Activated CD4-positive, alpha-beta T cell treated with anti-CD3 and anti-CD28 coated beads, Interleukin-2, amount 50 U/mL, for 1 hour (primary cell): ENCODE results near the gene ZNF185.

Experiments
- DNase-seq: peaks from one replicate; pipeline ENCODE4 v3.0.0-alpha.2; 2020

ZNF185 gene

DNA sequence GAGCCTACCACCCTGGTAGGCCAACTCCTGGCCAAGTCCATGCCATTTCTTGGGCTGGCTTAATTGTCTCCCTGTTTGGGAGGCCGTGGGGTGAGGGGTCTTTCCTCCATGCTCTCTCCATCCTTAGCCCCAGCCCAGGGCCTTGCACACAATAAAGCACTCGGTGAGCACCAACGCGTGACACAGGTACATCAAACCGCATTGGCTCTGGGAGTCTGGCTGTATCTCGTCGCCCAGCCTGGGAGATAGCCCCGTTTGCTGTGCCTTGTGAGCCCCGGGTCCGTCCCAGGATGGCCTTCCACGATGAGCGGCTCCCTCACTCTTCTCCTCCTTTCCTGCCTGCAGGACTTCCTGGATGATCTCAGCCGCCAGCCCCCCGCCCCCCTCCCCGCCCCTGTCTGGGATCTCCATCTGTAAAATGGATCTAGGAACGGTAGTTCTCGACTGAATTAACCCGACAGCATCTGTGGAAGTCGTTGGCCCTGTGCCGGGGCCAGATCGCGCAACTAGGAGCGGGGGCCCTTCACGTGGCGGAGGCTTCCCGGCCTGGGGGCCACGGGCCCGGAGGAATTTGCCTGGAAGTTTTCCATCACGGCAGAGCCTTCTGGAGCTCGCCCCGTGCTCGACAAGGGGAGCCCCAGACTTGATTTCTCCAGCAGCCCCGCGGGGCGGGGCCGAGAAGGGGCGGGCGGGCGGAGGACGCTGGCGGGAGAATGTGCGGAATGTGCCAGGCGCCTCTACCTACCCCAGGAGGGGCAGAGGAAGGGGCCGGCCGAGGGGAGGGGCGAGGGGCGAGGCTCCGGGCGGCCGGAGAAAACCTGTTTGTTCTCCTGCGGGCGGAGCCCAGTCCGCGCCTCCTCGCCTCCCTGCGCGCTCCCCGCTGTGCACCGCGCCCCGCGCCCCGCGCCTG is at the start of gene ZNF185:
TSS of gene ZNF185 (plus strand) at position 846 of the 910 bp plus-strand sequence. CDS start 16,423 bp downstream, outside the sequence.
- DNase-seq, result no peak

DNA sequence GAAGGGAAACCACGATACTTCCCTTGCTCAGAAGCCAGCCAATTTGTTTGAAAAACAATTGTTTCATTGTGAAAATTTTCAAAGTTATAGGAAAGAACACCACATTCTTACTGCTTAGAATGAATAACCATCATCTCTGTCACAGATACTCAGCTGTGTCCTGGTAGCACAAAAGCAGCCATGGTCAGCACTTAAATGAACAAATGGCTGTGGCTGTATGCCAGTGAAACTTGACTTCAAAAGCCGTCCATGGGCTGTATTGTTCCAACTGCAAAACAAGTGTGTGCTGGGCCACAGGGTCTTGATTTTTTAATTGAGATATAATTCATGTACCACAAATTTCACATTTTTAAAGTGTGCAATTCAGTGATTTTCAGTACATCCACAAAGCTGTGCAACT is 47.4 kb upstream of the ZNF185 start:
- no peak for DNase-seq

DNA sequence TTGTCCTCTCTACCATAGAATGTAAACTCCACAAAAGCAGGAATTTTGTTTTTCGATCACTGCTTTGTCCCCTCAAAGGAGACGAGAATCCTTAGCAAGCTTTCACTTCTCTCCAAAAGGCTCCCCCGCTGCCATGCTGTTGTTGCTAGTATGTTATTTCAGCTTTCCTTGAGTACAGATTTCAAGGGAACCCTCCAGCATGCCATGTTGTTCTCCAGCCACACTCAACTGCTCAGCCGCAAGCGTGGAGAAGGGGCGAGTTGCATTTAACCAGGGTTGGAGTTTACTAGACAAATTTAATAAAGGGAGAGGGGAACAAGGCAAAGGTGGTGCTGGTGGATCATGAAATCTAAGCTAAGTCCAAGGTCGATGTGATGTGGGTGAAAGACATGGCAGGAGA is 43.9 kb upstream of the ZNF185 start:
- no peak for DNase-seq

DNA sequence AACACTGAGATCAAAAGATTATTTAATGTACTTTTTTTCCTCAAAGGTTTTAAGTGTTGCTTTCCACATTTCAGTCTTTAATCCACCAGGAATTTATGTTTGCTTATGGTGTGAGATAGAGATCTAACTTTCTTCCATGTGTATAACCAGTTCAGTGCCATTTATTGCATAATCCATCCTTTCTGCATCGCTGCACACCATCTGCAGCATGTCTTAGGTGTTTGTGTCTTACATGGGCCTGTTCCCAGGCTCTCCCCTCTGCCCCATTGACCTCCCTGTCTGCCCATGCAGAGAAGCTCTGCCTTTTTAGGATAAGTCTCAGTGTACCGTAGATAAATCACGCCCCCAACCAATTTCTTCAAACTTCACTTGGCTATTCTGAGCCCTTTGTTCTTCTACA is 36.8 kb upstream of the ZNF185 start:
- DNase-seq, result no peak

DNA sequence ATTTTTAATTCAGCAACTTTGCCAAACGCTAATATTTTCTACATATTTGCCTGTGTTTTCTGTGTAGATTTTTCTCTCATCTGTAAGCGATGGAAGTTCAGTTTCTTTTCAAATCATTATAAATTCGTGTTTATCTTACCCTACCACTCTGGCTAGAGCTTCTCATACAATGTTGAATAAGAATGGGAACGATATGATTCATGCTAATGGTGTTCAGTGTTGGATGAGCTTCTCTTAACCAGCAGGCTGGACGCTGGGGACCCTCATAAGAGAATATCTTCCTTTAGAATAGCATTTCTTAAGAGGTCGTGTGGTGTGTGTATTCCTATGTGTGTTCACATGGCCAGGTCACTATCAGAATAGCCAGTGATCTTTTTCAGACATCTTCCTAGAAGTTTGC is 36.0 kb upstream of the ZNF185 start:
- no peak for DNase-seq

DNA sequence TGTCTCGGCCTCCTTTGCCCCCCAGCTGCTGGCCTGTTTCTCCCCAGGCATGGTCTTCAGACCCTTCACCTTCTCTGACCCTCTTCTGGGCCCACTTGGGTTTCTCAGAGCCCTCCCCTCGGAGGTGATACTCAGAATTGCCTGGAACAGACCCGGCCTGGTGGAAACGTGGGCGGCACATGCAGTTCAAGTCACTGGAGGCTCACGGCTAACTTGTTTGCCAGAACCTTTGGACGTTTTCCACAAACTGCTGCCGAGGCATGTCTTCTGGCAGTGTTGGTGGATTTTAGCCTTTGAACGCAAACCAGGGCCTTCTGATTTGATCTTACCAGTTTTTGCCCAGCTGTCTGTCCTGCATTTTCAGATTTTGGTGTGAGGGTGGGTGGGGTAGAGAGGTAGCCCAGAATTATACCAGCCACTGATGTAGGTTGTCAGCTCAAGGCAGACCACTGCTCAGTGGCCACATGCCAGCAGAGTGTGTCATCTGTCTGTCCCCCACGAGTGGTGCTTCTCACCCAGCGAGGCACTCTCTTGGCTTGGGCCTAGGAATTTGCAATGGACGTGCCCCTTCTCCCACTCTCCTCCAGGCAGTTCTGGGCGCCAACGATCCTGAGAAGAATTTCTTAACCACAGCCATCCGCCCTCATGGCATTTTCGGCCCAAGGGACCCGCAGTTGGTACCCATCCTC is 32.5 kb upstream of the ZNF185 start:
- DNase-seq, result no peak

DNA sequence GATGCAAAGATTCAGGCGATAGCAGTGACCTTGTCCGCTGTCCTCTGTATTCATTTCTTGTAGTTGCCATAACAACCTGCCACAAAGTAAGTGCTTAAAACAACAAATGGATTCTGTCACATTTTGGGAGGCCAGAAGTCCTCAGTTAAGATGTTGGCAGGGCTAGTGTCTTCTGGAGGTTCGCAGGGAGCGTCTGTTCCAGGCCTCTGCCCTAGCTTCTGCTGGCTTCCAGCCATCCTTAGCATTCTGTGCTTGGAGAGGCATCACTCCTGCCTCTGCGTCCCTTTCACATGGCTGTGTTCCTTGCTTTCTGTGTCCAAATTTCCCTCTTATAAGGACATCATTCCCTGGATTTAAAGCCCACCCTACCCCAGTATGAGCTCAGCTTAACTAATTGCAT is 31.5 kb upstream of the ZNF185 start:
- no peak for DNase-seq

DNA sequence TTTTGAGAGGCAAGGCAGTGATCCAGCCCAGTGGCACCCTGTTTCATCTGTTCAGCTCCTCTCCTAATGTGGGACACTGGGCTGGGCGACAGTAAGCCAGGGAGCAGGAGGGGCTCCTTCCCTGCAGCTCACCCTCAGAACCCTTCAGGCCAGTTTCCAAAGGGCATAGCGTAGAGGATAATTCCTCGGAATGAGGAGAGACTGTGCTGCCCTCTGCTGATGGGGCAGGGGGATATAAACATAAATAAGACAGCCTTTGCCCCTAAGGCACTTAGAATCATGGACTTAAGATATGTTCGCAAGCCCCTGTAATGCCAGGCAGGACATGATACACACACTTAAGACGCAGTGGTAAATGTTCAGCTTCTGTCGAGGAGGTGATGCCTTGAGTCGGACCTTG is 27.9 kb upstream of the ZNF185 start:
- DNase-seq, result no peak

DNA sequence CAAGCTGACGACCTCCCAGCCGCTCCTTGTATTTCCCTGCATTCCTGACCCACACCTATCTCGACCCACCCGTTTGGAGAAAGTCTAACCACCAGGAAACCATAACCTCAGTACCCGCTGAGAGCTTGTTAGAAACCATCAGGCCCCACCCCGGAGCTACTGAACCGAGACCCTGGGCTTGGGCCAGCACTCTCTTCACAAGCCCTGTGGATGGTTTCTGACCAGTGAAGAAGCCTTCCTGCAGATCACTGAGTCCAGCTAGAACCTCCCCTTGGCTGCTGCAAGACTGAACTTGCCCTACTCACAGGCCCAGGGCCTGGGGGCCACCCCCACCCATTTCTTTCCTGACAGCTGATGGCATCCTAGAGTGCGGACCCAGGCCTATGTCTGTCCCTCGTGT is 26.6 kb upstream of the ZNF185 start:
- DNase-seq, result no peak

DNA sequence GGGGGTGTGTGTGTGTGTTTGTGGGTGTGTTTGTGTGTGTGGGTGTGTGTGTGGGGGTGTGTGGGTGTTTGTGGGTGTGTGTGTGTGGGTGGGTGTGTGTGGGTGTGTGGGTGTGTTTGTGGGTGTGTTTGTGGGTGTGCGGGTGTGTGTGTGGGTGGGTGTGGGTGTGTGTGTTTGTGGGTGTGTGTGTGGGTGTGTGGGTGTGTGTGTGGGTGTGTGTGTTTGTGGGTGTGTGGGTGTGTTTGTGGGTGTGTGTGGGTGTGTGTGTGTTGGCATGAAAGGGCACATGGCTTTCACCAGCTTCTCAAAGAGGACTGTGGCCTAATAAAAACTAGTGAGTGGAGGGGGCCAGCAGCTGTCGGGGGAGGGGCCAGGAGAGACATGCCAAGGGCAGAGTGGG is 25.3 kb upstream of the ZNF185 start:
- no peak for DNase-seq

DNA sequence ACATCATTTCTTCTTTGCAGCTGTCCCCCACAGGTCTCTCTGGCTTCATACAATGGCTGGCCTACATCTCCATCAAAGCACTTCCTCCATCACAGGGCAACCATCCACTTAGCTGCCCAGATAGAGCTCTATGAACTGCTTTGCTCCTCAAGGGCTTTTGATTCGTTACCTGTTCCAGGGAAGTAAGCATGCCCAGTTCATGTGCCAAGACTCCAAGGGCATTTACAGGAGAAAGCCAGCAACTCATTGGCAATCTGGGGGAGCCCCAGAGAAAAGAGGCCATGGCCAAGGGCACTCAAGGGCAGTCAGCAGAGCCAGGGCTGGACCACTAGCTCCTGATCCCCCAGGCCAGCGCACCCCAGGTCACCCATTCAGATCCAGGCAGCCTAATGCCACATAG is 24.5 kb upstream of the ZNF185 start:
- no peak for DNase-seq

DNA sequence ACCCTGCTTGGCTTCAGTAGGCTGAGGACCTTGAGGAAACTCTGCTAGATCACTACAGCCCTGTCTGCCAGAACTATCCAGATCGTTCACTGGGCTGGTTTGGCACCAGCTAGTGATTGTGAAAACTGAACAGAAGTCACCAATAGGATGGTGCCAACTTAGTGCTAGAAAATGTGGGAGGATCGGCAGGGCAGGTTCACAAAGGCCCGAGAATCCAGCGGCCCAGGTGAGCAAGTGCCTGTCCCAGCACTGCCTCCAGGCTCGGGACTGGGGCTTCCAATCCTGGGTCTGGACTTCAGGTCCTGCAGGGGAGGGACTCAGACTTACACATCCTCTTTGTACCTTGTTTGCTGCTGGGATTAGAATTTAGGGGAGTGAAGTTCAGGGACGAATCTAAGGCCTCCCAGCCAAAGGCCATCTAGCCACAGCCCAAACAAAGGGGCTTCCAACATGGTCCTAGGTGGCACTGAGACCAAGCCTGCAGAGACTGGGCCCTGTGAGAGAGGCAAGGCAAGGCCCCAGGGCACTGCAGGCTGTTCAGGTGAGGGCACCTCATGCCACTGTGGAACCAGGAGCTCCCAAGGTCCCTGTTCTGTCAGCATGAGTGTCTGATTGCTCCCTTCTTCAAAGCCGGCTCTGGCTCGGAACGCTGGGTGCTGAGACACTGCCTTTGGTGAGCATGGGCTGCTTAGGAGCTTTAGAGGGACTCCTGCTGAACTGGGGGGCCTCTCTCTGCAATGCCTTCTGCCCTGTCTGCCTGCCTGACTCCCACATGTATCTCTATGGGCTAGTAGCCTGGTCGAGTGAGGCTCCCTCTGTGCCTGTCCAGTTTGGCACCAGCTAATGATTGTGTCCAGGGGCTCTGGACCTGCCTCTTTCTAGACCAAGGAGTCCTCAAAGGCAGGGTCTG is 20.7 kb upstream of the ZNF185 start:
- DNase-seq, result no peak

DNA sequence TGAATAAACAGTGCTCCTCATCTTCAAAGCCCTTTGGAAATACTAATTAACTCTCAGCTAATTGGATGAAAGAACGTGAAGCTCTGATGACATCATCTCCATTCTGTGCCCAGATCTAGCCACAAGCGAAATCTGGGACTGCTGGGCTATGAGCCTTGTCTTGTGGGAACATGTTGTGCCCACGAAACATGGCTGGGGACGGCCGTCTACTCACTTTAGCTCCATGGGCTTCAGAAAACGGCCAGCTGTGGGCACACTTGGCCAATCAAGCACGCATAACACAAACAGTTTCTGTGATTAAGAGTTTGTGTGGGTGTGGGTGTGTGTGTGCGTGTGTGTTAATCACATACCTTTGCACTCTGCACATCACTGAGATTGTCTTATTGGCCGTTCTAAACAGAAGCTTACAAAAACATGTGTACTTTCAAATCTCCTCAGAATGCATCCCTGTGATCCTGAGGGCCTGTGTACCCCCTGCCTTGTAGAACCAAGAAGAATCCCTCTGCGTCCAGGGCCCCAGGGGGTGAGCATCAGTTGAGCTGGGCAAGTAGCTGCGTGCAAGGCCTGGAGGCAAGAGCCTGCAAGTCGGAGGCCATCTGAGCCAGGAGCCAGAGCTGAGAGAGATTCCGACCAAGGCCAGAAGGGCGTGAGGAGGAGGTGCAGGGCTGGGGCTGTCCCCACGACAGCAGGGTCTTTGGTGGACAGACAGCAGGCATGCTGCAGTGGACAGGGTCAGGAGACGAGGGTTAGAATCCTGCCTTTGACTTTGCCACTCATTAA is 18.7 kb upstream of the ZNF185 start:
- no peak for DNase-seq

DNA sequence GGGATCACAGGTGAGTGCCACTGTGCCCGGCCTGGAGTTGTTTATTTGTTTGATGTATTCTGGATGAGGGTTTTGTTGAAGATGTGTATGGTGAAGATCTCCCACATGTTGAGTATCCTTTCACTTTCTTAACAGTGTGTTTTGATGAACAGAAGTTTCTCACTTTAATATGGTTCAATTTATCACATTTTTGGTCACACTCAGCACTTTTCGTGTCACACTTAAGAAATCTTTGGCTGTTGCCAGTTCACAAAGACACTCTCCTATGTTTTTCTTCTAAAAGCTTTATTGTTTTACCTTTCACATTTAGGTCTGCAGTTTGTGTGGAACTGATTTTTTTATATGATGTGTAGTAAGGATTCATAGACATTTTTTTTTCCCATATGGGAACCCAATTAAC is 16.6 kb upstream of the ZNF185 start:
- DNase-seq, result no peak

DNA sequence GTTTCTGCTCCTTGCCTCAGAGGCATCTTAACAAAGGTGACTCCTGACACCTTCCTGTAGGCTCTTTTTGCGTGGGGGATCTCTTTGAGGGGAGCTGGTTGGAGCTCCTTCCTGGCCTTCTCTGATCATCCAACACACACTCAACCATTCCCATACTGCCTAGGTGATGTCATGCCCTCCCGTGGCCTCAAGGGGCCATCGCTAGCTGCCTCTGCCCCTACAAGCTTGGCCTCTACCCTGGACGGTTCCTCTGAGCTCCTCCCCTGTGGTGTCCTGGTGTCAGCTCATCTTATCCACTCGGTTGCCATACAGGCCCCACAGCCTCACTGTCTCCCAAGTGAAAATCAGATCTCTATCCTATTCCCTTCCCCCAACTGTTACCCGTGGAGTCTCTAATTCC is 13.7 kb upstream of the ZNF185 start:
- DNase-seq, result no peak

DNA sequence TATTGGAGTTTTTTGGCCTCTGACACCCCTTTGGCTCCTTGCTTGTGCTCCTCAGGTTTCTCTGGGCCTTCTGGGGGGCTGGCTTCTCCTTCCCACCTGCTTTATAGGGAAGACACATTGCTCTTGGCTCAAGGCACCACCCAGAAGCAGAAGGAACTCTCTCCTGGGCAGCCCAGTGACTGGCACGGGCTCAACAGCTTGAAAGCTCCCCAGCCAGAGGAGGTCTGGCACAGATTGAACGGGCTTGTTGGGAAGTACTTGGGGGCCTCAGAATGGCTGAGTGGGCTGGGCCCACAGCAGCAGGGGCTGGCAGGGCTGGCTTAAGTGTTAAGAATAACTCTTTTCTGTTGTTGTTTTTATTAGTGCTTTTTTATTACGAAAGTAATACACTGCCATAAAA is 11.2 kb upstream of the ZNF185 start:
- DNase-seq, result no peak

DNA sequence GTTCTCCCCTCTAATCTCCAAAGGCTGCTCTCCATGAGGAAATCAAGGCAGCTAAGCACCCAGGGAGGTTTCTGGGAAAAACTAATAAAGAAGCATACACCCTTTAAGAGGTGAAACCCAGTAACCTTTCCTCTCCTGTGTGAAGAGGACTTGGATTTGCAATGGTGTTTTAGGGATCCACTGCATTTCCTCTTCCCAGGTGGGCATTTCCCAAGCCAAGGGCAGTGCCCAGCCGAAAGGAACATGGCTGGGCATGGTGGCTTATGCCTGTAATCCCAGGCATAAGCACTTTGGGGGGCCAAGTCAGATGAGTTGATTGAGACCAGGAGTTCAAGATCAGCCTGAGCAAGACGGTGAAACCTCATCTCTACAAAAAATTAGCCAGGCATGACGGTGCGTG is 5.4 kb upstream of the ZNF185 start:
- DNase-seq, result no peak

DNA sequence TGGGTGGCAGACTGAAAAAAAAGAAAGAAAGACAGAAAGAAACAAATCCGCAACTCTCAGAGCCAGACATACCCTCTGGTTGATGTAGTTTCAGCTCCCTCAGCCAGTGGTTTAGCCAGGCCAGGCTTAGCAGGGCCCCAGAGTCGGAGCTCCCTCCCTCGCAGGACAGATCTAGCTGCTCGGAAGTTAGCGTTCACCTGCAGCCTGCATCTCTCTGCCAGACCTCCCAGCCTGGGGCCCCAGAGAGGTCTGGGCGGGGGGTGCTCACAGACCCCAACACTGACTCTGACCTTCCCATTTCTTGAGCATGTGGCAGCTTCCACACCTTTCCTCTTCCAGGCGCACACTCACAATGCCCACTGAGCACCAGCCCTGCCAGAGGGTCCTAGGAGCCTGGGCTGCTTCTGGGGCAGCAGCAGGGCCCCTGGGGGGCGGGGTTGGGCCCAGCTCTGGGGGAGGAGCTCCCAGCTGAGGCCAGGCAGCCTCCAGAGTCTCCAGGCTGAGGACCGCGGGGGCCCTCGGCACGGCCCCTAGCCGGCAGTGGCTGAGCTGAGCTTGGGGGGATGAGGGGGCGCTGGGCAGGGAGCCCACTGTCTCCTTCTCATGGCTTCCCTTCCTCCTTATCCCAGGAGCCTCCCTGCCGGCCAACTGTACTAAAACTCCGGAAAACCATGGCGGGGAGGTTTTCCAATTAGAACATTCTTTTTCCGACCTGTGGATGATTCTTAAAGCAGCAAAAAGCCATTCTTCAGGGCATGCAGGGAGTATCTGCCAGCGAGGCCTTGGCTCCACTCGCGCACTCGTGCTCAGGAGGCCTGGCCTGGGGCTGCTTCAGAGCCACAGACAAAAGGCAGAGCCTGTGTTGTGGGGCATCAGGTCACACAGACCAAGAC is 4.6 kb upstream of the ZNF185 start:
- no peak for DNase-seq

DNA sequence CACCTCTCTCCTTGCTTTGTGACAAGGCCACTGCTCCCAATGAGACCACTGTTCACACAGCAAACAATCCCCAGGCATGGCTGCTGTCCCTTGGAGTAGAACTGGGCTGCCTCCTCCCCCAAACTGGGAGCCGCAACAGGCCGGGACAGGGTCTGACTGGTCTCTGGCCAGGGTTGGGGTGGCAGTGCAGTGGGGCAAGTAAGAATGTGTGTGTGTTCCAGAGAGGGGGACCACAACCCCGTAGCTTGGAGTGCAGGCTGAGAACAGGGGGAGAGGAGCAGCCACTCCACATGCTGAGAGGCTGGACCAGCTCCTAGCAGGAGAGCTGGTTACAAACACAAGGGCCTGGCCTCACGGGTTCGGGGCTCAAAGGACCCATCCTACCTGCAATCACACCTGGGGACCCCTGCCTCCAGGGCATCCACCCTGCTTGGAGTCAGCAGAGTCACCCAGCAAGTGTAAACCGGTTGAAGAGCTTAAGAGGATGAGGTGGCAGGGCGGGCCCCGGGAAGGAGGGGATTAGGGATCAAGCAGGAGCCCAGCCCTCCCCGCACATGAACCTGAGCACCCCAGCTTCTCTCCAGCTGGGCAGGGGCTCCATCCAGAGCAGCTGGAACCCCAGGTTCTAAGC is 3.8 kb upstream of the ZNF185 start:
- no peak for DNase-seq

DNA sequence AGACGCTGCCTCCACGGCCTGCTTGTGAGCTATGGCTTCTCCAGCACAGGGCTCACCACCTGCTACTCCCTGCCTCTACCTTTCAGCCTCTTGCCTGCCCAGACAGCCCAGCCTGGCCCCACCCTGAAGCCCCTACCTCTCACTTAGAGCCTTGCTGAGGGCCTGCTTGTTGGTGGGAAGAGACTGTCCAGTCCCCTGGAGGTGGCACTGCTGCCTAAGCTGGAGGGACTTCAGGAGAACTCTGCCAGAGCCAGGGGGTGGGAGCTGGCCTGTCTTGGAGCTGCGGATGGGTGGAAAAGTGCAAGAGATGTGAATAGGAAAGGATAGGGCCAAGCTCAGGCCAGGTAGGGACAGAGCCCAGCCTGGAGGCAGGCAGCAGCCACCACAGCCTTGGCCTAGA is 2.7 kb upstream of the ZNF185 start:
- DNase-seq, result no peak
